Activated naive CD8-positive, alpha-beta T cell treated with anti-CD3 and anti-CD28 coated beads, Interleukin-2, amount 50 U/mL, for 16 hours (primary cell): ENCODE results near the gene CCDC18.
"Not testable (repeated sequence)": the region's sequence is repeated elsewhere in the genome, so short reads cannot be mapped to it uniquely, and the experiment has no call there.

Source experiments
- DNase-seq: peaks from one replicate; pipeline ENCODE4 v3.0.0-alpha.2; 2020; ENCODE audit warnings: low read depth, low spot score

CCDC18 gene

GRCh38 chr1:93180723-93181613, at the start of gene CCDC18:
TSS of gene CCDC18 (plus strand) at chr1:93180724. CDS start at chr1:93183362, 2,638 bp downstream.
- no peak for DNase-seq

DNA sequence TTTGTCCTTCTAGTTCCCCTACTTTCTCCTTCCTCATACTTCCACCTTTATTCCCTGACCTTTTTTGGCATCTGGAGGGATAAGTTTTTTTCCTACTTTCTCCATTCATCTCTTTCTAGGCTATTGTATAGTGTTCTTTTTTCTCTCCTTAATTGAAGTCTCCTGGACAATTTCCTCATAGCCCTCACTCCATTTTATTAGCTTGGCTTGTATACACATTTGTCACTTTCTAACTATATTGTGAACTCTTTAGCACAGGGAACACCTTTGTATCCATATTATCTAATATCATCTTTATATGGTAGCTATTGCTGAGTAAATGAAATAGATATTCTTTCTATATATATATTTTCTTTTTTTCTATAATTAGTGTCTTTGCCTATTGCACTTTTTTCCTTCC, 47.9 kb upstream of the CCDC18 start:
- DNase-seq, result no peak

DNA sequence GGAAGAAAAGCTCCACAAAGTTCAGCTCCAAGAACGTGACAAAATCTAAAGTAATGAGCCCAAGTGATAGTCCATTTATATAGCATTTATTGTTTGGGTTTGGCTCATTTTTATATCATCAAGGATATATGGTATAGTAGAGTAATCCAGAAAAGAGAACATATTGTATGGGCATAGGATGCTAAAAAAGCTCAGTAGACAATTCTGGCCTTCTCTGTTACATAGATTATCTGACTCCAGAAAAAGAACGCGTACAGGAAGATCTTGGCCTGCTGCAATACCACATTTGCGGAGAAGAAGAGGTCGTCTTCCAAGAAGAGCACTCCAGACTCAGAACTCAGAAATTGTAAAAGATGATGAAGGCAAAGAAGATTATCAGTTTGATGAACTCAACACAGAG, 44.1 kb upstream of the CCDC18 start:
- no peak for DNase-seq

DNA sequence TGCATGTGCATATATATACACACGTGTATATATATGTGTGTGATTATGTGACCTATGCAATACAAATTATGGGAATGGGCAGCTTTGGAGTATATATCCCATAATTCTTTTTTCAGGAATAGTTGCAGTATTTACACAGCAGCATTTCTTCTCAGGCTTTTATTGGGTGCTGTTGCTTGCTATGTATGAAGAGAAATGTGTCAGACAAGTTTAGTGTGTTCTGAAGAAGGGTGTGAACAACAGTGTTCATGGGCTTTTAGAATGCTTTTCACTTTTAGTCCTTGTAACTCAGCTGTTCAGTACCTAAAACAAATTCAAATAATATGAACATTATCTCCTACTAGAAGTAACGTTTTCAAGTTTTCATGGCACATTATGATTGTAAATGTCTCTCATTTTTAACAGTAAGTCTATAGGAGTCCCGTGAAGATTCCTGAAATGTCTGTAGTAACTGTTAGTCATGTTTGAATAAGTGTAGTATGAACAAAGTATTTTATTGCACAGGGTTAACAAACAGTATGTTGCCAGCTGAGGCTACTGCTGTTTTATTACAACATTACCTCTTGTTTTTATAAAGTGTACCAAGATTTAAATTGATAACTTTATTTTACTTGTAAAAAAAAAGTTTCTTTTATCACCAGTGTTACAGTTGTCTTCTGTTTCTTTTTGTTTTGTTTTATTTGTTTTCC, 42.8 kb upstream of the CCDC18 start:
- no peak for DNase-seq

GRCh38 chr1:93140106-93140505, 40.4 kb upstream of the CCDC18 start:
- no peak for DNase-seq

GRCh38 chr1:93142161-93142560, 38.4 kb upstream of the CCDC18 start:
- DNase-seq, result no peak

DNA sequence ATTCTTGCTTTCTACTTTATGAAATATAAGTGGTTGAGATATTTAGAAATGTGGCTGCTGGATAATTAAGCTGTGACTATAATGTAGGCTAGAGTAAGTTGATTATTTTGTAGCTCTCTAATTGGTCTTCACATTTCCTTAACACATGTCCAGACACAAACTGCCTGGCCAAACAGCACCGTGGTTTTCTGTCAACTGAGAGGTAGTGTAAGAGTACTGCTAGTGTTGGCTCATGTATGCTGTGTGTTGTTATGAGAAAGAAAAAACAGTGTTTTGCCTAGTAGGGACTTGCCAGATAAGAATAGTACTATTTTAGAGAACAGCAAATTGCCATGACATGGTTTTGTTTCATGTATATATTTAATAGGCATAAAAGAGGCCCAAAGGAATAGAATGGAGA, 37.4 kb upstream of the CCDC18 start:
- DNase-seq, result no peak

DNA sequence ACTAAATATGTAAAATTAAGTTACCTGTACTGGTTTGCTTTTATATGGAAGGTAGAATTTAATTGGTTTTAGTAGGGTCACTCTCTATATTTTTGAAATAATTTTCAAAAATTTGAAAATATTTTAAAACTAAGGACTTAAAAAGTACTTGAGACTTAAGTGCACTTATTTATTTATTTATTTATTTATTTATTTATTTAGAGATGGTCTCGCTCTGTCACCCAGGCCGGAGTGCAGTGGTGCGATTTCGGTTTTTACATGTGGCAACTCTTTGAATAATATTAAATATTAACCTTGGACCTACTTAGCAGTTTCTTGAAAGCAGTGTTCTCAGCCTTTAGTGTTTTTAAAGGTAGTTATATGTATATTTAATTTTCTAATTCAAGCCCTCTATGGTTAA, 36.8 kb upstream of the CCDC18 start:
- DNase-seq, result no peak

DNA sequence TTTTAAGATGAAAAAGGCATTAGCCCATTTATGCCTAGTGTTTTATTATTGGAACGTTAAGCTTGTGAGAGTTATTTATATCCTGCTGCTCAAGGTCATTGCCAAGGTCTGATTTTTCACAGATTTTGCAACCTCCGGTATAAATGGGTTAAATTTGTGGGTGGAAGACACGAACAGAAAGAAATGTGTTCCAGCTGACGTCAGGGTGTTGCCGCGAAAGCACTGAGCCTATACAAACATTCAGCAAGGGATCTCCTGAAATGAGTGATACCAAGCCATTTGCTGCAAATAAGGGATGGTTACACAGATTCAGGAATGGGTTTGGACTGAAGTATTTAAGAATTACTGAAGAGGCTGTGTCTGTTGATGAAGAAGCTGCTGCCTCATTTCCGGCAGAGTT, 32.5 kb upstream of the CCDC18 start:
- no peak for DNase-seq

DNA sequence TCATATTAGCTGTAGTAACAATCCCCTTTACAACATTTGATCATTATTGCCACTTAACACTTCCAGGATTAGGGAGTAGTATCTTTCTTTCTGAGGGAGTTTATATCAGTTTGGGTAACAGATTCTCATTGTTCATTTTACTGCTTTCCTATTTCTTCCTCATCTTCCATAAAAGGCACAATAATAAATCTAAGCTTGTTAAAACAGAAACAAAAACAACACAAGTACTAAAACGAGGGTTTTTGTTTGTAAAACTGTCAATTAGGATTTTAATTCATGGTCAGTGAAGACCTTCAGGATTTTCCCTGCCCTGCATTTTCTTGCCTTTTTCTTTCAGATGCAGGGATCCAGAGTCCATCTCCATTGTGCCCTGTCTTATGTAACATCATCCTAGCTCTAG, 29.8 kb upstream of the CCDC18 start:
- no peak for DNase-seq

GRCh38 chr1:93151474-93151873, 29.1 kb upstream of the CCDC18 start:
- DNase-seq, result no peak

DNA sequence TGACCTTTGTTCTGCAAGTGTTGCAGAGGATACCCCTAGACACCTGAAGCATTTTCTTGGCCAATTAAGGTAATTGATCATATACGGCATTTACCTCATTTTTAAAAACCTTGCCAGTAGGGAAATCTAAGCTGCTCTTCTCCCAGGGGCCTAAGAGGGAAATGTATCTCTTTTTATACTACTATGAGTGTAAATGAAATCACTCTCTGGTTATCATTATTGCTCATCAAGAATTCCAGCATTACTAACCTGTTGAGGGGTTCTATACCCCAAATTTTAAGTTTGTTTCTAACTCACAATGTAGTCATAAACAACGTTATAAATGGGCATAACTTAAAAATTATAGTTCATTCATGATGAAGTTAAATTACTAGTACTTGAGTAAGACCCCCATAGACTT, 27.7 kb upstream of the CCDC18 start:
- DNase-seq, result no peak

- no peak for DNase-seq
Measured at GRCh38 chr1:93154898-93155297, 25.6 kb upstream of the CCDC18 start.

DNA sequence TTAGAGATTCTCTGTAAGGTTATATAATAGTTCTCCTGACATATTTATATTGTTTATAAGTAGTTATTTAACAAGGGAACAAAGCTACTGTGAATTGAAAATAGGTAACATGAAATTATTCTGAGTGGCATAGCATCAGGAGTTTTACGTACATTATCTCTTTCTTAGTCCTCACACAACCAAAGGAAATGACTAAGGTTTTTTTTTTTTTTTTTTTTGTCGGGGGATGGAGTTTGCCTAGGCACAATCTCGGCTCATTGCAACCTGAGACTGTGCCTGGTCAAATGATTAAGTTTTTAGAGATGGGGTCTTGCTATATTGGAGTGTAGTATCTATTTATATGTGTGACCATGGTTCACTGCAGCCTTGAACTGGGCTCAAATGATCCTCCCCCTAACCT, 25.2 kb upstream of the CCDC18 start:
- no peak for DNase-seq

GRCh38 chr1:93159337-93159736, 21.2 kb upstream of the CCDC18 start:
- no peak for DNase-seq

DNA sequence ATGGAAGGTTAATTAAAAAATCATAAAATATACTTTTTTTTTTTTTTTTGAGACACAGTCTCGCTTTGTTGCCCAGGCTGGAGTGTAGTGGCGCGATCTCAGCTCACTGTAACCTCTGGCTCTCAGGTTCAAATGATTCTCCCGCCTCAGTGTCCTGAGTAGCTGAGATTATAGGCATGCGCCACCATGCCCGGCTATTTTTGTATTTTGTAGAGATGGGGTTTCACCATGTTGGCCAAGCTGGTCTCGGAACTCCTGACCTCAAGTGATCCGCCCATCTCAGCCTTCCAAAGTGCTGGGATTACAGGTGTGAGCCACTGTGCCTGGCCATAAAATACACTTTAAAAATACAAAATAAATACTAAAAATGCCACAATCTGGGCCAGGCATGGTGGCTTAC, 17.2 kb upstream of the CCDC18 start:
- not testable (repeated sequence) for DNase-seq

GRCh38 chr1:93164816-93165215, 15.7 kb upstream of the CCDC18 start:
- no peak for DNase-seq

- DNase-seq, result not testable (repeated sequence)
Measured at GRCh38 chr1:93165895-93166294, 14.6 kb upstream of the CCDC18 start.

DNA sequence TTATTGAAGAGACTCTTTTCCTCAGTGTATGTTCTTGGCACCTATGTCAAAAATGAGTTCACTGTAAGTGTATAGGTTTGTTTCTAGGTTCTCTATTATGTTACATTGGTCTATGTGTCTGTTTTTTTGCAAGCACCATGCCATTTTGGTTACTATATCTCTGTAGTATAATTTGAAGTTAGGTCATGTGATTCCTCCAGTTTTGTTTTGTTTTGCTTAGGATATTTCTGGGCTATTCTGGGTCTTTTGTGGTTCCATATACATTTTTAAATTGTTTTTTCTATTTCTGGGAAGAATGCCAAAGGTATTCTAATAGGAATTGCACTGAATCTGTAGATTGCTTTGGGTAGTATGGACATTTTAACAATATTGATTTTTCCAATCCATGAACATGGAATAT, 13.5 kb upstream of the CCDC18 start:
- DNase-seq, result no peak

GRCh38 chr1:93170141-93170678, 10.3 kb upstream of the CCDC18 start:
- DNase-seq, result not testable (repeated sequence)

- no peak for DNase-seq
Measured at GRCh38 chr1:93171549-93172034, 8.9 kb upstream of the CCDC18 start.

DNA sequence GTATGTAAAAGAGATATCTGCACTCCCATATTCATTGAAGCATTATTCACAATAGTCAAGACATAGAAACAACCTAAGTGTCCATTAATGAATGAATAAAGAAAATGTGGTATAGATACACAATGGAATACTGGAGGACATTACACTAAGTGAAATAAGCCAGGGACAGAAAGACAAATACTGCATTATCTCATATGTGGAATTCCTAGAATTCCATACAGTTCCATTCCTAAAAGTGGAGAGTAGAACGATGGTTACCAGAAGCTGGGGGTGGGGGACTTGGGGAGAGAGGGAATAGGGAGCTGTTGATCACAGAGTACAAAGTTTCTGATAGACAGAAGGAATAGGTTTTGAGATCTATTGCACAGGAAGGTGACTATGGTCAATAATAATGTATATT, 7.7 kb upstream of the CCDC18 start:
- DNase-seq, result no peak

- not testable (repeated sequence) for DNase-seq
Measured at GRCh38 chr1:93174638-93175037, 5.9 kb upstream of the CCDC18 start.
